T-cell (primary cell): Measurements from ENCODE around the gene SMG6. TPM values are rescaled to one million over a fixed set of nuclear protein-coding genes. Genes with fewer than 3 reads are reported as not detected.

Experiments
- ATAC-seq, 4 experiments: fragments of 200-7000 bp in 3 of 4; fragments of 150-1000 bp in 1 of 4; cut with Tn5 transposase; replicated peaks in 1 of 4; 1 replicate in 3 of 4; 2 replicates in 1 of 4; pipeline ENCODE4 v1.10.0; 2021; ENCODE audit warnings: moderate library complexity in 3 of 4, mild to moderate bottlenecking in 2 of 4, moderate number of reproducible peaks in 1 of 4
- CTCF ChIA-PET, 2 donors: fragments of 300-600 bp; sonication (Branson Sonifier 250); formaldehyde crosslinking; loops; one replicate each; lab custom pipeline; 2022; ENCODE audit warnings: antibody characterized with exemption in 2 of 2; lab: Charles Lee
- POLR2A ChIA-PET, 2 donors: fragments of 300-600 bp; sonication (Branson Sonifier 250); formaldehyde crosslinking; loops; one replicate each; lab custom pipeline; 2022; ENCODE audit warnings: antibody characterized with exemption in 2 of 2; lab: Charles Lee
- DNase-seq, 35 experiments: peaks; one replicate each; pipeline versions ENCODE4 v3.0.0 to v3.0.0-alpha.2; 2013 to 2023
- H3K27ac ChIP-seq: one replicate; pipeline ENCODE4 v1.5.1; 2013; ENCODE audit warnings: low read length
- H3K27me3 ChIP-seq, 2 experiments: replicated peaks in 1 of 2; 1 replicate in 1 of 2; 2 replicates in 1 of 2; pipeline versions ENCODE4 v1.6.1 to v1.7.0; 2013; ENCODE audit warnings: low read length in 1 of 2, mixed read lengths in 1 of 2; ENCODE audit not compliant: control insufficient read depth in 2 of 2, insufficient read depth in 2 of 2; ENCODE audit errors: extremely low read depth in 1 of 2
- H3K36me3 ChIP-seq, 2 donors: 1 replicate in 1 of 2; 2 replicates in 1 of 2; pipeline versions ENCODE4 v1.6.1 to v1.7.0; 2013; ENCODE audit warnings: low read length in 1 of 2; ENCODE audit not compliant: control insufficient read depth in 2 of 2, insufficient read depth in 1 of 2; ENCODE audit errors: extremely low read depth in 1 of 2
- H3K4me1 ChIP-seq, 2 experiments: 1 replicate in 1 of 2; 2 replicates in 1 of 2; pipeline versions ENCODE4 v1.6.1 to v1.7.0; 2013; ENCODE audit warnings: low read length in 2 of 2, mixed read lengths in 1 of 2; ENCODE audit not compliant: insufficient read depth in 2 of 2, control insufficient read depth in 1 of 2; ENCODE audit errors: extremely low read depth in 1 of 2
- H3K4me3 ChIP-seq, 2 donors: 1 replicate in 1 of 2; 2 replicates in 1 of 2; pipeline versions ENCODE4 v1.5.1 to v1.7.0; 2013; ENCODE audit warnings: mild to moderate bottlenecking in 2 of 2, low read length in 1 of 2, moderate library complexity in 1 of 2; ENCODE audit not compliant: control insufficient read depth in 1 of 2; ENCODE audit errors: extremely low read depth in 1 of 2
- H3K9me3 ChIP-seq: 2 replicates; pipeline ENCODE4 v1.7.0; 2013
- H3K27ac Mint-ChIP-seq, 2 donors: one replicate each; pipeline ENCODE4 v1.8.0; 2020 to 2021; ENCODE audit warnings: mild to moderate bottlenecking in 2 of 2, mixed read lengths in 2 of 2
- H3K27me3 Mint-ChIP-seq, 2 donors: one replicate each; pipeline ENCODE4 v1.8.0; 2021 to 2022; ENCODE audit warnings: mixed read lengths in 2 of 2
- H3K36me3 Mint-ChIP-seq: one replicate; pipeline ENCODE4 v1.8.0; 2021; ENCODE audit warnings: mixed read lengths
- H3K4me1 Mint-ChIP-seq, 3 donors: one replicate each; pipeline ENCODE4 v1.8.0; 2020 to 2022; ENCODE audit warnings: mixed read lengths in 3 of 3, mild to moderate bottlenecking in 1 of 3
- H3K4me3 Mint-ChIP-seq, 3 donors: one replicate each; pipeline ENCODE4 v1.8.0; 2020 to 2022; ENCODE audit warnings: mild to moderate bottlenecking in 3 of 3, mixed read lengths in 3 of 3, moderate library complexity in 3 of 3
- H3K9me3 Mint-ChIP-seq, 3 donors: one replicate each; pipeline ENCODE4 v1.8.0; 2020 to 2022; ENCODE audit warnings: mixed read lengths in 3 of 3
- WGBS: methylation state at CpG from one replicate; pipeline ENCODE4 v1.1.5; 2013; ENCODE audit warnings: missing lambda C conversion rate; ENCODE audit not compliant: insufficient coverage; 5-methylcytosine and 5-hydroxymethylcytosine counted together
- total RNA-seq, 35 experiments: library from RNA in 6 of 35; stranded (reverse) in 6 of 35; fragments of 120-200 nt in 1 of 35; gene quantifications; one replicate each; pipeline versions ENCODE4 v1.2.1 to v1.2.4 and lab custom pipeline; 2013 to 2026

SMG6 gene
- total RNA-seq, 5 donors from 2014 or later (not counting 1 experiment from before 2014, with no cell fraction given) = 42.7 to 55.4 (median 45.9) TPM

DNA sequence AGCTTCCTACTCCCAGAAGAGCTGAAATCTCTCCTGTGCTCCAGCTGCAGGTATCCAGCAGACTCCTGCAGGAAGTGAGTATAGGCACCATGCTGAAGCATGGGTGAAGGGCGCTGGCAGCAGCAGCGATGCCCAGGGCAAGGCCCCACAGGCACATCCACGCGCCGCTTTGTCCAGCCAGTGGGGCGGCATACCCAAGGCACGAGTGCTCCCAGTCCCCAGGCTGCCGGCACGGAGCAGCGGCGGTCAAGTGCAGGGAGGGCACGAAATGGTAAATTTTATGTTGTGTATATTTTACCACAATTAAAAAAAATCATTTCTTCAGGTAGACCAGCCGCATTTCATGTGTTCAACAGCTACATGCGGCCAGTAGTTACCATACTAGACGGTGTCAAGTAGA is 175.6 kb downstream of the SMG6 start:
- Mint-ChIP-seq H3K9me3 (no peaks in the 10 kb centered on the region), H3K27ac (no peak overlapping the region), H3K27me3 (no peaks in the 10 kb centered on the region), H3K4me3 (no peak overlapping the region), H3K36me3 (peaks cover 23% of the 10 kb centered on the region), H3K4me1 (peaks cover 19 to 20% (median 20%) of the 10 kb centered on the region in 3 donors)
- peaks cover 13 to 16% of the 10 kb centered on the region in 2 experiments for H3K4me1 ChIP-seq
- no peak overlapping the region for H3K4me3 ChIP-seq
- H3K27ac ChIP-seq = no peak overlapping the region
- ChIA-PET POLR2A (no interaction called here), CTCF (no interaction called here)
- DNase-seq (no peak), ATAC-seq (no peak)
- no peaks in the 10 kb centered on the region for H3K27me3 ChIP-seq
- H3K9me3 ChIP-seq = no peaks in the 10 kb centered on the region
- H3K36me3 ChIP-seq = peaks cover 0 to 8% of the 10 kb centered on the region in 2 donors
- WGBS = 100% methylated on average over 5 of the region's 15 CpGs

DNA sequence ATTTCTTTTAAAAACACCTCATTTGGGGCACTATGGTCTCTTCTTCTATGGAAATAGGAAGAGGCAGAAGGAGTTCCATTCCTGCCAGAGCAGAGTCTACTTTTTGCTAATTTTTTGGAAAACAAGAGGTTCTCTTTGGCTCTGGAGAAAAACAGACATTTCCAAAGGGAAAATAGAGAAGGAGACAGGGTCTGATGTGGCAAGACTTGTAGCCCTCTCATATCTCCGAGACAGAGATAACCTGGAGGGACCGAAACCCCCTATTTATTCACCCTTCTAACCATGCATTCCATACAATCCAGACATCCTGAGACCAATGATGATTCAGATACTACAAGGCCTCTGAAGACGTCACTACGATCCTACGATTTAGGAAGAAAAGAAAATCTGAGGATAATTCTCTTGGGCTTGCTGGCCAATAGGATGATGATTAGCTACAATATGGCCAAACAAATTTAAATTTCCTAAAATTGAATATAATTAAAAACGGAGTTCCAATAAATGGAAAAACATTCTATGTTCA is 178.5 kb downstream of the SMG6 start:
- POLR2A ChIA-PET = no interaction called here
- CTCF ChIA-PET = no interaction called here
- H3K27ac ChIP-seq = no peak overlapping the region

GRCh38 chr17:2124391-2124790 is 179.2 kb downstream of the SMG6 start:
- no CpG with 5 or more reads among the region's 6 CpGs for WGBS
- DNase-seq = no peak
- Histone ChIP-seq H3K36me3 (peaks cover 4 to 14% of the 10 kb centered on the region in 2 donors), H3K27me3 (no peaks in the 10 kb centered on the region), H3K9me3 (no peaks in the 10 kb centered on the region), H3K27ac (no peak overlapping the region), H3K4me3 (no peak overlapping the region), H3K4me1 (peaks cover 16 to 19% of the 10 kb centered on the region in 2 experiments)
- POLR2A ChIA-PET = no interaction called here
- no peak overlapping the region for H3K4me3 Mint-ChIP-seq
- CTCF ChIA-PET = interaction anchor here in 1 of 2 donors (1.4 kb wide), 1 partner anchor 70 kb away, joined by 3 read pairs; the partner anchor contains the start of gene HIC1
- peaks cover 19 to 26% (median 21%) of the 10 kb centered on the region in 3 donors for H3K4me1 Mint-ChIP-seq
- no peak for ATAC-seq
- H3K27ac Mint-ChIP-seq = peak overlapping the region; percentile 56 to 83
- H3K9me3 Mint-ChIP-seq = no peaks in the 10 kb centered on the region
- no peaks in the 10 kb centered on the region for H3K27me3 Mint-ChIP-seq
- peaks cover 32% of the 10 kb centered on the region for H3K36me3 Mint-ChIP-seq

More for the DNA sequence above, 178.5 kb downstream of the SMG6 start:
- H3K27me3 Mint-ChIP-seq = no peaks in the 10 kb centered on the region
- ATAC-seq (no peak), DNase-seq (no peak)
- no peak overlapping the region for H3K27ac Mint-ChIP-seq
- Histone ChIP-seq H3K36me3 (peaks cover 4 to 14% of the 10 kb centered on the region in 2 donors), H3K4me3 (no peak overlapping the region), H3K27me3 (no peaks in the 10 kb centered on the region), H3K4me1 (peaks cover 16 to 19% of the 10 kb centered on the region in 2 experiments), H3K9me3 (no peaks in the 10 kb centered on the region)
- H3K4me1 Mint-ChIP-seq = peaks cover 19 to 26% (median 21%) of the 10 kb centered on the region in 3 donors
- no peaks in the 10 kb centered on the region for H3K9me3 Mint-ChIP-seq
- no peak overlapping the region for H3K4me3 Mint-ChIP-seq
- no CpG with 5 or more reads among the region's 6 CpGs for WGBS
- peaks cover 30% of the 10 kb centered on the region for H3K36me3 Mint-ChIP-seq

DNA sequence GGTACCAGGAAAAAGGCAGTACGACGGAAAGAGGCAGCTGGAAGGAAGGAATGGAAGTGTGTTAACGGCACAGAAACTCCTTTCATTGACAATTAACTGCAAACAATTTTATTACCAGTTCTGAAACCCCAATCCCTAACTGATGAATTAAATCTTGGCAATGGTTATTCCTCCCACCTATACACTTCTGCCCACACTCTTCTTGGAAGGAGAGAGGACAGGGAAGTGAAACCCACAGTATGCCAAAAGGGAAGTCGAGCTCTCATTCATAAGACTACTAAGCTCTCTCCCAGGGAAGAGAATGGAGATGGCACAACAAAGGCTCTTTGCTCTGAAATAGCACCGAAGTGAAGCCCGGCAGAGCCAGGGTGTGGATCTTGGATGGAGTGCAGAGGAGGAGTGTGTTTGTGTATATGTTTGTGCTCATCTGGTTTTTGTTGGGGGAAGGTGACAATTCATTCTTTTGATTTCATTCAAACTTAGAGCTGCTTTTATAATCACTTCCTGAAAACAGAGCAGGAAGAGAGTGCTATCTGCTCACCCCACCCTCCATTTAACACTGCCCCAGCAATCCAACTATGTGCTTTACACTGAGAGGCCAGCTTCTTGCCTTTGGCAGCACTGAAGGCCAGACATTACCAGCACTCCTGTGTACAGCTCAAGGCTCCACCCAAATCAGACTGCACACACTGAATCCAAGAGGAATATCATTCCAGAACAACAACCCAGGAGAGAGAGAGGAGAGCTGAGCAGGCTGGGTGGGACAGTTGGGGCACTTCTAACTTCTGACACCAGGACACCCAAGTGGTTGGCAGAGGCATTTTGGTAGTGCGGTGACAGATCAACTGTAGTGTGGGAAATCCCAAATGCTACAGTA is 180.0 kb downstream of the SMG6 start:
- ATAC-seq = peak in 2 of 4 experiments; percentile 43 to 56
- Histone ChIP-seq H3K9me3 (no peaks in the 10 kb centered on the region), H3K4me1 (peaks cover 16 to 19% of the 10 kb centered on the region in 2 experiments), H3K4me3 (no peak overlapping the region), H3K36me3 (peaks cover 4 to 14% of the 10 kb centered on the region in 2 donors), H3K27ac (no peak overlapping the region), H3K27me3 (no peaks in the 10 kb centered on the region)
- peaks cover 19 to 26% (median 21%) of the 10 kb centered on the region in 3 donors for H3K4me1 Mint-ChIP-seq
- peak in 3 of 35 experiments; percentile 4 to 12 (median 6) for DNase-seq
- ChIA-PET POLR2A (no interaction called here), CTCF (interaction anchor here (0.6 to 1.4 kb wide), 3 partner anchors 69 to 505 kb away, joined by 3 read pairs; partner anchors contain the start of gene HIC1 (in 1 of the 2))
- H3K36me3 Mint-ChIP-seq = peaks cover 32% of the 10 kb centered on the region
- H3K27me3 Mint-ChIP-seq = no peaks in the 10 kb centered on the region
- H3K4me3 Mint-ChIP-seq = peak overlapping the region in 1 of 3 donors; percentile 19
- H3K27ac Mint-ChIP-seq = peak overlapping the region; percentile 56 to 83
- WGBS = no CpG with 5 or more reads among the region's 7 CpGs
- H3K9me3 Mint-ChIP-seq = no peaks in the 10 kb centered on the region

DNA sequence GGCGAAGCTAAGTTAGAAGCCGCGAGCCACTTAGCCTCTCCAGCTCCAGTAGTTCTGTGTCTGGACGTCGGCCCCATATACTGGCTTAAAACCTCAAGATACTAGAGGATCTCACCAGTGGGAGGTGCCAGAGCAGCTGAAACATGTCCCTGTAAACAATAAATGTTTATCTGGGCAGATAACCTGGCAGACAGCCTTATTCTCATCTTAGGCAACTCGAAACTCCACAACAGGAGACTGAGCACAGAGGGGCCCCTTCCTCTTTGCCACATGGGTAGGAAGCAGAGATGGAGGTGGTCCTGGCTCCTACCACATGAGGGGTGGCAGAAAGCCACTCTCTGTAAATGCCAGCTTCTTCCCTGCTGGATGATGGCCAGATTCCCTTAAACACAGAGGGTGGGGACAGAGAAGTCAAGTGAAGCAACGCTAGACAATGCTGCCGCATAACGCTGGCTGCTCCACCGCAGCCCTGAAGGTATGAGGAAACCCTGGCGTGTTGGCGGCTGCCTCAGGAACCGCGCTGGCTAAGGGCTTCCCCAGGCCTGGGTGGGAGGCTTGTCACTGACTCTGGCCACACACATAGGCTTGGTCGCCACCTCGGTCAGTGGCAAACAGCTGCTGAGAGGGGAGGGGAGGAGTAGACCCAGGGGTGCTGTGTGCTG is 180.8 kb downstream of the SMG6 start:
- ATAC-seq (no peak), DNase-seq (peak in 8 of 35 experiments; percentile 2 to 41 (median 6))
- peaks cover 4 to 14% of the 10 kb centered on the region in 2 donors for H3K36me3 ChIP-seq
- H3K4me3 Mint-ChIP-seq = no peak overlapping the region
- peak overlapping the region in 1 of 2 donors; percentile 23 for H3K27ac Mint-ChIP-seq
- H3K27me3 Mint-ChIP-seq = no peaks in the 10 kb centered on the region
- no peaks in the 10 kb centered on the region for H3K9me3 ChIP-seq
- no peaks in the 10 kb centered on the region for H3K9me3 Mint-ChIP-seq
- ChIA-PET POLR2A (no interaction called here), CTCF (interaction anchor here (0.6 to 1.4 kb wide), 2 partner anchors 68 to 489 kb away, joined by 3 read pairs; partner anchors contain the start of gene HIC1 (in 1 of the 2))
- H3K27ac ChIP-seq = no peak overlapping the region
- WGBS = 85% methylated on average over 13 of the region's 16 CpGs
- peaks cover 31% of the 10 kb centered on the region for H3K36me3 Mint-ChIP-seq
- no peak overlapping the region for H3K4me3 ChIP-seq
- no peaks in the 10 kb centered on the region for H3K27me3 ChIP-seq
- peaks cover 19 to 26% (median 21%) of the 10 kb centered on the region in 3 donors for H3K4me1 Mint-ChIP-seq
- H3K4me1 ChIP-seq = peaks cover 16 to 19% of the 10 kb centered on the region in 2 experiments
